Stomach (tissue), 9 donors: ENCODE measurements around the gene LRRN3. TPM values are rescaled to one million over a fixed set of nuclear protein-coding genes. Genes with fewer than 3 reads are reported as not detected.
A peak's percentile ranks its signal among the peaks of the same experiment; 100 is the strongest.

Experiments used
- DNase-seq, 2 donors: peaks; one replicate each; pipeline versions ENCODE4 v3.0.0 to v3.0.0-alpha.2; 2013 to 2019
- H3K27ac ChIP-seq, 5 donors: fragments of 200-600 bp in 4 of 5; sonication (generic) in 4 of 5; one replicate each; pipeline ENCODE4 v1.5.1; 2013 to 2019; ENCODE audit warnings: mild to moderate bottlenecking in 1 of 5, moderate library complexity in 1 of 5
- H3K27me3 ChIP-seq, 3 donors: fragments of 200-600 bp; sonication (generic); one replicate each; pipeline ENCODE4 v1.5.1; 2017 to 2019; ENCODE audit warnings: mixed run types in 1 of 3
- H3K36me3 ChIP-seq, 4 donors: fragments of 200-600 bp; sonication (generic); 1 replicate in 3 of 4; 2 replicates in 1 of 4; pipeline ENCODE4 v1.5.1; 2016 to 2019
- H3K4me1 ChIP-seq, 4 donors: fragments of 200-600 bp; sonication (generic); one replicate each; pipeline ENCODE4 v1.5.1; 2016 to 2019
- H3K4me3 ChIP-seq, 4 donors: fragments of 200-600 bp; sonication (generic) in 3 of 4; one replicate each; pipeline ENCODE4 v1.5.1; 2016 to 2019; ENCODE audit warnings: mild to moderate bottlenecking in 1 of 4
- H3K9me3 ChIP-seq, 4 donors: fragments of 200-600 bp; sonication (generic); one replicate each; pipeline ENCODE4 v1.5.1; 2016 to 2019
- EP300 ChIP-seq: sonication (generic); formaldehyde crosslinking; IDR thresholded peaks from one replicate; pipeline ENCODE4 v1.6.1; 2017; ENCODE audit warnings: antibody characterized with exemption
- POLR2A ChIP-seq, 4 donors: fragments of 450-650 bp; IDR thresholded peaks; one replicate each; pipeline ENCODE4 v1.6.1; 2016; ENCODE audit warnings: antibody characterized with exemption in 4 of 4, control low read depth in 2 of 4, mild to moderate bottlenecking in 1 of 4, moderate library complexity in 1 of 4
- POLR2AphosphoS5 ChIP-seq, 3 donors: sonication (generic); formaldehyde crosslinking; IDR thresholded peaks; one replicate each; pipeline ENCODE4 v1.6.1; 2016; ENCODE audit warnings: antibody characterized with exemption in 3 of 3
- WGBS, 5 donors: extraction: QIAGEN DNeasy Blood & Tissue Kit in 3 of 5; methylation state at CpG; one replicate each; pipeline versions ENCODE4 v1.1.5 to v1.1.7; 2013 to 2018; 5-methylcytosine and 5-hydroxymethylcytosine counted together
- intact Hi-C: fragments of 100-400 bp; cut with DNase I; formaldehyde crosslinking; loops from one replicate; pipeline ENCODE4 v1.15.1; 2023; ENCODE audit warnings: low total_unique reads
- polyA plus RNA-seq, 3 donors: library from polyadenylated mRNA; stranded (reverse); fragments of 200-250 nt; gene quantifications; one replicate each; pipeline ENCODE4 v1.2.3, GENCODE V29; 2013
- total RNA-seq, 5 donors: library from RNA; depleted of rRNA; stranded (reverse); fragments of >200 nt; gene quantifications; one replicate each; pipeline versions ENCODE4 v1.1.0 to v1.2.3, GENCODE V29; 2014 to 2016
- TF ChIP-seq, protein P1 (sequence below), 7 experiments: fragments of 450-650 bp in 4 of 7; fragments of 200-600 bp in 3 of 7; sonication (generic) in 3 of 7; IDR thresholded peaks; one replicate each; pipeline ENCODE4 v1.5.1; 2016 to 2019; ENCODE audit warnings: antibody characterized with exemption in 7 of 7, control low read depth in 2 of 7, mild to moderate bottlenecking in 1 of 7
- donor health status: healthy with polysubstance abuse.
- donor health status: Bipolar disorder and iron deficiency.
- donor health status: healthy.

LRRN3 gene
- total and polyA plus RNA-seq, 8 donors = 0.33 to 4.4 (median 0.61) TPM; not detected in 5

DNA sequence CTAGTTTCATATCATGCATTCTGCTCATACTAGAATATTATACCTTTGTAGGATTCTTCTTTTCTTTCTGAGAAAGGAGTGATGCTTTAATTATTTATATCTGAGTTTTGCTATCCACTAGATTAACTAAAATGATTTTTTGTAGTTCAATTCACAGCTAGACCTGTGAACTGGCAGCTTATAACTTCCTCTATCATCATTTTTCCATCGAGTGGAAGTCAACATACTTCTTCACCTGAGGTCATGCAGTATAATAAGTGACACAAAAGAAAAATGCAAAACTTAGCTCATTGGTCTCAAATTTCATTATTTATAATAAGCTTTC lies 8.0 kb downstream of the LRRN3 start:
- WGBS, 5 donors = 5 to 26% (median 12%) methylated on average over 1 of the region's 1 CpG
- Histone ChIP-seq H3K36me3 (no peaks in the 10 kb centered on the region), H3K27me3 (no peaks in the 10 kb centered on the region), H3K9me3 (no peaks in the 10 kb centered on the region), H3K4me3 (no peak overlapping the region), H3K27ac (no peak overlapping the region), H3K4me1 (peaks cover 0 to 8% (median 2%) of the 10 kb centered on the region in 4 donors)
- intact Hi-C loops = loop anchor here (10.0 kb wide), 1 partner anchor 636 kb away; no protein-coding TSS in a partner anchor
- no peak for TF ChIP-seq POLR2AphosphoS5 (IDR thresholded peaks at IDR 0.05)
- TF ChIP-seq, protein P1, sequence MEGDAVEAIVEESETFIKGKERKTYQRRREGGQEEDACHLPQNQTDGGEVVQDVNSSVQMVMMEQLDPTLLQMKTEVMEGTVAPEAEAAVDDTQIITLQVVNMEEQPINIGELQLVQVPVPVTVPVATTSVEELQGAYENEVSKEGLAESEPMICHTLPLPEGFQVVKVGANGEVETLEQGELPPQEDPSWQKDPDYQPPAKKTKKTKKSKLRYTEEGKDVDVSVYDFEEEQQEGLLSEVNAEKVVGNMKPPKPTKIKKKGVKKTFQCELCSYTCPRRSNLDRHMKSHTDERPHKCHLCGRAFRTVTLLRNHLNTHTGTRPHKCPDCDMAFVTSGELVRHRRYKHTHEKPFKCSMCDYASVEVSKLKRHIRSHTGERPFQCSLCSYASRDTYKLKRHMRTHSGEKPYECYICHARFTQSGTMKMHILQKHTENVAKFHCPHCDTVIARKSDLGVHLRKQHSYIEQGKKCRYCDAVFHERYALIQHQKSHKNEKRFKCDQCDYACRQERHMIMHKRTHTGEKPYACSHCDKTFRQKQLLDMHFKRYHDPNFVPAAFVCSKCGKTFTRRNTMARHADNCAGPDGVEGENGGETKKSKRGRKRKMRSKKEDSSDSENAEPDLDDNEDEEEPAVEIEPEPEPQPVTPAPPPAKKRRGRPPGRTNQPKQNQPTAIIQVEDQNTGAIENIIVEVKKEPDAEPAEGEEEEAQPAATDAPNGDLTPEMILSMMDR (IDR thresholded peaks at IDR 0.05) = peak in 1 of 7 experiments; percentile 2
- no peak for TF ChIP-seq EP300
- no peak for TF ChIP-seq POLR2A (IDR thresholded peaks at IDR 0.05)
- no peak for DNase-seq

- 97 to 100% (median 98%) methylated on average over 1 of the region's 1 CpG for WGBS, 5 donors
- no peak for DNase-seq
- Histone ChIP-seq H3K36me3 (no peaks in the 10 kb centered on the region), H3K9me3 (no peaks in the 10 kb centered on the region), H3K27ac (no peak overlapping the region), H3K4me1 (peaks cover 0 to 8% (median 3%) of the 10 kb centered on the region in 4 donors), H3K4me3 (no peak overlapping the region), H3K27me3 (no peaks in the 10 kb centered on the region)
- intact Hi-C loops = no loop called here
- TF ChIP-seq POLR2AphosphoS5 (IDR thresholded peaks at IDR 0.05) = no peak
- TF ChIP-seq EP300 = no peak
- TF ChIP-seq POLR2A (IDR thresholded peaks at IDR 0.05) = no peak
- TF ChIP-seq, protein P1 (IDR thresholded peaks at IDR 0.05) = no peak
Observed at GRCh38 chr7:111101856-111102646, 11.1 kb downstream of the LRRN3 start.

DNA sequence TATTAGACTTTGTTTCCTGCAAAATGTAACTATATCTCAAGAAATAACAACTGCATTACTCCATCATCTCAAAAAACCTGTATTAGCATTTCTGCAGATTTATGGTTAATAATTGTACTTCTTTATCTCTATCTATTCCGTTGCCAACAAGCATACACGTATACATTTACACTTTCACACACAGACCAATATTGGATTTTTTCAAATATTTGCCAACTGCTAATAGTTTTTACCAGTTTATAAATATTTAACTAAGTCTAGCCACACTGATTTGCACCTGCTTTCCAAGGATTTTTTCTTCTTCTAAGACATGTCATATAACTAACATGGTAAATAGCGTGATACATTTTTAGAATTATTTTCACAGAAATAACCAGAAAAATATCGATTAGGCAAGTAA lies 12.2 kb downstream of the LRRN3 start:
- 35 to 70% (median 59%) methylated on average over 4 of the region's 4 CpGs for WGBS, 5 donors
- Histone ChIP-seq H3K36me3 (no peaks in the 10 kb centered on the region), H3K4me1 (peaks cover 0 to 17% (median 6%) of the 10 kb centered on the region in 4 donors), H3K27me3 (no peaks in the 10 kb centered on the region), H3K4me3 (no peak overlapping the region), H3K9me3 (no peaks in the 10 kb centered on the region), H3K27ac (no peak overlapping the region)
- intact Hi-C loops = no loop called here
- no peak for DNase-seq
- TF ChIP-seq POLR2AphosphoS5 (IDR thresholded peaks at IDR 0.05) = no peak
- TF ChIP-seq, protein P1 (IDR thresholded peaks at IDR 0.05) = no peak
- no peak for TF ChIP-seq POLR2A (IDR thresholded peaks at IDR 0.05)
- TF ChIP-seq EP300 = no peak

GRCh38 chr7:111103678-111104274 lies 12.8 kb downstream of the LRRN3 start:
- intact Hi-C loops = no loop called here
- DNase-seq = no peak
- 58 to 84% (median 76%) methylated on average over 4 of the region's 4 CpGs for WGBS, 5 donors
- peaks cover 0 to 21% (median 5%) of the 10 kb centered on the region in 4 donors for H3K4me1 ChIP-seq
- TF ChIP-seq, protein P1 (IDR thresholded peaks at IDR 0.05) = no peak
- TF ChIP-seq POLR2A (IDR thresholded peaks at IDR 0.05) (no peak), EP300 (no peak), POLR2AphosphoS5 (IDR thresholded peaks at IDR 0.05) (no peak)
- no peak overlapping the region for H3K27ac ChIP-seq
- H3K36me3 ChIP-seq = no peaks in the 10 kb centered on the region
- H3K9me3 ChIP-seq = no peaks in the 10 kb centered on the region
- H3K27me3 ChIP-seq = no peaks in the 10 kb centered on the region
- H3K4me3 ChIP-seq = no peak overlapping the region
